ENCODE measurements around the gene FSTL4. TPM values are rescaled to one million over a fixed set of nuclear protein-coding genes. Genes with fewer than 3 reads are reported as not detected.

Gene FSTL4
- total RNA-seq, 1 experiment from 2014 or later, result 2.7 TPM

DNA sequence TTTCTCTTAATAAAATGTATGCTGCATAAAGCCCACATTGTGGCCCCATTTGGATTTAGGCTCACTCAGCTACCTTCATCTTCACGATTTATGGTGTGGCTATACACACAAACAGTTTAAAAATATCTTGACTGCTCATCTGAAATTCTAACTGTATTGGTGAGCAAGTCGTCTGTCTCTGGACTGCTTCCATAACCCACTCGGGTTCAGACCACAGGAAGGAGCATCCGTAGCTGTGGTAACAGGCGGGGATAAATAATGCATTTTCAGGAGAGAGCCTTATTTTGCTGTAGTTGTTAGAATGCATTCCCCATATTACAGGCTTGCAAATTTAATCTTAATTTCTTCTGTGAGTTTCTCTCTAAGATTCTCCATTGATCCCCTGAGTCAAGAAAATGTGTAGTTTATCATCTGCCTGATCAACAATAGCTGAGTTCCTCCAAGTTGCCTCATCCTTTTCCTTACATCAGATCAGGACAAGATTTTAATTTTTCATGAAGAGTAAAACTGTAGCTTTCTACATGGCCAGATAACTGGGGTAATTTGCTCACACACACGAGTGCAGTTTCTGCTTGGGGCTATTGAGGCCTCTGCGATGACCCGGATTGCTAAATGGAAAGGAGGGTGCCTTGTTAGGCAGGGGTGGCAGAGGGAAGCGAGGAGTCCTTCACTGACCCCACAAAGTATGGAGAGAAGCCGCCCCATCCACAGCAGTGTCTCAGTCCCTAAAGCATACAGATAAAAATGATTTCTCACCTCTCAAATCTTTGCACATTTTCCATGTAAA is 133.9 kb downstream of the FSTL4 start:
- ChIA-PET CTCF (no interaction called here), POLR2A (no interaction called here)
- no peak overlapping the region for H3K4me3 ChIP-seq (ENCODE audit: low read depth, low read length)
- peaks cover 9% of the 10 kb centered on the region for H3K4me1 ChIP-seq
- Mint-ChIP-seq H3K27ac (ENCODE audit: unreplicated experiment) (no peak overlapping the region), H3K4me3 (ENCODE audit: unreplicated experiment) (no peak overlapping the region), H3K27me3 (ENCODE audit: insufficient read depth, unreplicated experiment) (peaks cover 6% of the 10 kb centered on the region), H3K36me3 (ENCODE audit: insufficient read depth, unreplicated experiment) (no peaks in the 10 kb centered on the region), H3K4me1 (ENCODE audit: low read depth, unreplicated experiment) (no peaks in the 10 kb centered on the region), H3K9me3 (ENCODE audit: unreplicated experiment) (no peaks in the 10 kb centered on the region)
- H3K27me3 ChIP-seq (replicated peaks; ENCODE audit: control insufficient read depth, insufficient read depth, low read length), result no peaks in the 10 kb centered on the region; the same call in 1 of the 2 replicates
- intact Hi-C loops (cut with micrococcal nuclease; ENCODE audit: unreplicated experiment), result no loop called here
- BruUV-seq (replicated peaks), result no TSS peak
- no peaks in the 10 kb centered on the region for H3K36me3 ChIP-seq (ENCODE audit: control insufficient read depth, insufficient read depth, low read length)
- no peak for DNase-seq
- TF ChIP-seq, protein P1, sequence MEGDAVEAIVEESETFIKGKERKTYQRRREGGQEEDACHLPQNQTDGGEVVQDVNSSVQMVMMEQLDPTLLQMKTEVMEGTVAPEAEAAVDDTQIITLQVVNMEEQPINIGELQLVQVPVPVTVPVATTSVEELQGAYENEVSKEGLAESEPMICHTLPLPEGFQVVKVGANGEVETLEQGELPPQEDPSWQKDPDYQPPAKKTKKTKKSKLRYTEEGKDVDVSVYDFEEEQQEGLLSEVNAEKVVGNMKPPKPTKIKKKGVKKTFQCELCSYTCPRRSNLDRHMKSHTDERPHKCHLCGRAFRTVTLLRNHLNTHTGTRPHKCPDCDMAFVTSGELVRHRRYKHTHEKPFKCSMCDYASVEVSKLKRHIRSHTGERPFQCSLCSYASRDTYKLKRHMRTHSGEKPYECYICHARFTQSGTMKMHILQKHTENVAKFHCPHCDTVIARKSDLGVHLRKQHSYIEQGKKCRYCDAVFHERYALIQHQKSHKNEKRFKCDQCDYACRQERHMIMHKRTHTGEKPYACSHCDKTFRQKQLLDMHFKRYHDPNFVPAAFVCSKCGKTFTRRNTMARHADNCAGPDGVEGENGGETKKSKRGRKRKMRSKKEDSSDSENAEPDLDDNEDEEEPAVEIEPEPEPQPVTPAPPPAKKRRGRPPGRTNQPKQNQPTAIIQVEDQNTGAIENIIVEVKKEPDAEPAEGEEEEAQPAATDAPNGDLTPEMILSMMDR (IDR thresholded peaks at IDR 0.05; ENCODE audit: insufficient read depth in 1 of 2, low read depth in 1 of 2, low read length in 1 of 2, severe bottlenecking in 1 of 2, unreplicated experiment in 1 of 2), result no peak
- no peaks in the 10 kb centered on the region for H3K9me3 ChIP-seq

DNA sequence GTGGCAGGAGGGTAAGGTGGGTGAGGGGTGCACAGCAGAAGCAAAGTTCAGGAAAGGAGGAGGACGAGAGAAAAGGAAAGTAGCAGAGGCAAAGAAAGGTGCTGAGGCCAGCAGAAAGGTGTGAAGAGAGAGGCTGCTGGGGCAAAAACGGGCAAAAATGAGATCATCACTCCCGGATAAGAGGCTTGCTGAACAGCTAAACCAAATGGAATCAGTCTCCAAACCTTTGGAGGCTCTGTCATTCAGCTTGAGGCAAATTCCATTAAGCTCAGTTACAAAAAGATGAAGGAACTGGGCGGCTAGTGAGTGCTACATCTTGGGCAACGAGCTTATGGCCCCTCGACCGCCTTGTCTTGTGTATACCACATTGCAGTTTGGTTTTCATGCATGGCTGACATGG is 136.4 kb downstream of the FSTL4 start:
- peaks cover 9% of the 10 kb centered on the region for H3K4me1 ChIP-seq
- no peak overlapping the region for H3K27ac Mint-ChIP-seq (ENCODE audit: unreplicated experiment)
- no peaks in the 10 kb centered on the region for H3K36me3 ChIP-seq (ENCODE audit: control insufficient read depth, insufficient read depth, low read length)
- intact Hi-C loops (cut with micrococcal nuclease; ENCODE audit: unreplicated experiment), result no loop called here
- no peak overlapping the region for H3K4me3 Mint-ChIP-seq (ENCODE audit: unreplicated experiment)
- H3K27me3 ChIP-seq (replicated peaks; ENCODE audit: control insufficient read depth, insufficient read depth, low read length), result no peaks in the 10 kb centered on the region; the same call in 1 of the 2 replicates
- H3K4me1 Mint-ChIP-seq (ENCODE audit: low read depth, unreplicated experiment), result no peaks in the 10 kb centered on the region
- POLR2A ChIA-PET, result no interaction called here
- no peak for DNase-seq
- no peaks in the 10 kb centered on the region for H3K36me3 Mint-ChIP-seq (ENCODE audit: insufficient read depth, unreplicated experiment)
- H3K27me3 Mint-ChIP-seq (ENCODE audit: insufficient read depth, unreplicated experiment), result peaks cover 6% of the 10 kb centered on the region
- H3K9me3 ChIP-seq, result no peaks in the 10 kb centered on the region
- no peaks in the 10 kb centered on the region for H3K9me3 Mint-ChIP-seq (ENCODE audit: unreplicated experiment)
- CTCF ChIA-PET, result no interaction called here
- no TSS peak for BruUV-seq (replicated peaks)
- TF ChIP-seq, protein P1 (IDR thresholded peaks at IDR 0.05; ENCODE audit: insufficient read depth in 1 of 2, low read depth in 1 of 2, low read length in 1 of 2, severe bottlenecking in 1 of 2, unreplicated experiment in 1 of 2), result no peak
- H3K4me3 ChIP-seq (ENCODE audit: low read depth, low read length), result no peak overlapping the region

DNA sequence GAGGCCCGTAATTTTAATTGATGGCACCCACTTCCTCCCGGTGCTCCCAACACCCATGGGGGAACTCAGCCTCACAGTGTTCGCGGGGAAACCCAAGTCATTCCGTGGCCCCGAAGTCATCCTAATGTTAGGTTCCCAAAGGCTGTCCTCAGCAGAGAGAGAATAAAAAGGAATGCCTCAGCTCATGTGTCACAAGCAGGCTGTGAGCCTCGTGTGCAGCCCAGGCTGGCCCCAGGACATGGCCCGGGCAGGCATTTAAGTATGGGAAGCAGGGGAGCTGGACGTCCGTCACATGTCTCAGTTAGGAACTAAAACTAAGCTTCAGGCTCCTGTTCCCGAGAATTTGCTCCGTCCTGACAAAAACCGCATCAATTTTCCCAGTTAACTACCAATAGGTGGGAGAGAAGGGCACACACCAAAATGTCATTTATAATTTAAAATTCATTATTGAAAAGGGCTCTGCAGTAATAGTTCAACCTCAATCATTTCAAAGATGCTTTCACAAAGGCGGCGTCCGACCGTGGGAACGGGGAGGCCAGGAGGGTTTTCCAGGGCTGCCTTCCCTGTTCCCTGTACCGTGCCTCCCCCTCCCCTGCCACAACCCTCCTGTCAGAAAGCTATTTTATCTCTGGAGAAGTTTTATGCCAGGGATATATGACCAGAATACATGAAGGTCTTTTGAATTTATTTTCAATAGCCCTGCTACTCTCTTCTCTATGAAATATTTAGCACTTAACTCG is 137.3 kb downstream of the FSTL4 start:
- BruUV-seq (replicated peaks), result no TSS peak
- no peaks in the 10 kb centered on the region for H3K4me1 Mint-ChIP-seq (ENCODE audit: low read depth, unreplicated experiment)

More for the DNA sequence above, 137.3 kb downstream of the FSTL4 start:
- POLR2A ChIA-PET, result no interaction called here
- Mint-ChIP-seq H3K27me3 (ENCODE audit: insufficient read depth, unreplicated experiment) (peaks cover 6% of the 10 kb centered on the region), H3K36me3 (ENCODE audit: insufficient read depth, unreplicated experiment) (no peaks in the 10 kb centered on the region), H3K4me3 (ENCODE audit: unreplicated experiment) (no peak overlapping the region), H3K27ac (ENCODE audit: unreplicated experiment) (no peak overlapping the region), H3K9me3 (ENCODE audit: unreplicated experiment) (no peaks in the 10 kb centered on the region)
- TF ChIP-seq, protein P1 (IDR thresholded peaks at IDR 0.05; ENCODE audit: insufficient read depth in 1 of 2, low read depth in 1 of 2, low read length in 1 of 2, severe bottlenecking in 1 of 2, unreplicated experiment in 1 of 2), result no peak
- H3K4me3 ChIP-seq (ENCODE audit: low read depth, low read length), result no peak overlapping the region
- no peaks in the 10 kb centered on the region for H3K9me3 ChIP-seq
- no peaks in the 10 kb centered on the region for H3K36me3 ChIP-seq (ENCODE audit: control insufficient read depth, insufficient read depth, low read length)
- intact Hi-C loops (cut with micrococcal nuclease; ENCODE audit: unreplicated experiment), result no loop called here
- no peak for DNase-seq
- CTCF ChIA-PET, result no interaction called here
- no peaks in the 10 kb centered on the region; the same call in 1 of the 2 replicates for H3K27me3 ChIP-seq (replicated peaks; ENCODE audit: control insufficient read depth, insufficient read depth, low read length)
- H3K4me1 ChIP-seq, result peaks cover 2% of the 10 kb centered on the region
